SK-N-SH (cell line): Measurements from ENCODE around the gene IGFL4. TPM values are rescaled to one million over a fixed set of nuclear protein-coding genes. Genes with fewer than 3 reads are reported as not detected.

Source experiments
- CTCF ChIA-PET: fragments of 300-600, 350-600 bp; formaldehyde crosslinking; extraction: SDS; loops from one replicate; lab custom pipeline; 2021; lab: Yijun Ruan, JAX
- POLR2A ChIA-PET: fragments of 350-600 bp; sonication (Branson Sonifier 250); formaldehyde crosslinking; extraction: SDS; loops from one replicate; lab custom pipeline; 2020; ENCODE audit warnings: antibody characterized with exemption, inconsistent platforms; lab: Yijun Ruan, JAX
- DNase-seq: peaks from one replicate; pipeline ENCODE4 v3.0.0; 2012
- H2AFZ ChIP-seq: fragments of 200-600 bp; sonication (generic); 2 replicates; pipeline ENCODE4 v1.8.1; 2016; ENCODE audit warnings: antibody characterized with exemption, mild to moderate bottlenecking, low read depth
- H3F3A ChIP-seq: fragments of 200-600 bp; sonication (generic); replicated peaks from 2 replicates; pipeline ENCODE3; 2016; ENCODE audit warnings: antibody characterized with exemption, mild to moderate bottlenecking; ENCODE audit not compliant: insufficient read depth
- H3K27ac ChIP-seq, 2 experiments: fragments of 200-500 bp in 1 of 2; fragments of 200-600 bp in 1 of 2; sonication (Bioruptor generic) in 1 of 2; sonication (generic), shearing (Covaris generic) in 1 of 2; 2 replicates each; pipeline versions ENCODE4 v1.5.1 to v1.6.1; 2014 to 2016; ENCODE audit warnings: low read depth in 2 of 2, inconsistent platforms in 1 of 2, low read length in 1 of 2, mild to moderate bottlenecking in 1 of 2, mixed read lengths in 1 of 2
- H3K27me3 ChIP-seq: fragments of 200-600 bp; sonication (generic), shearing (Covaris generic); 2 replicates; pipeline ENCODE4 v1.6.1; 2016; ENCODE audit warnings: mixed run types; ENCODE audit not compliant: insufficient read depth
- H3K36me3 ChIP-seq, 2 experiments: fragments of 200-500 bp in 1 of 2; fragments of 200-600 bp in 1 of 2; sonication (Bioruptor generic) in 1 of 2; sonication (generic) in 1 of 2; replicated peaks in 1 of 2; 2 replicates each; pipeline versions ENCODE3 to v1.5.1; 2014 to 2016; ENCODE audit warnings: low read length in 1 of 2, mild to moderate bottlenecking in 1 of 2; ENCODE audit not compliant: insufficient read depth in 2 of 2, control insufficient read depth in 1 of 2
- H3K4me1 ChIP-seq, 2 experiments: fragments of 200-500 bp in 1 of 2; fragments of 200-600 bp in 1 of 2; sonication (Bioruptor generic) in 1 of 2; sonication (generic), shearing (Covaris generic) in 1 of 2; 2 replicates each; pipeline versions ENCODE4 v1.5.1 to v1.6.1; 2014 to 2016; ENCODE audit warnings: low read depth in 1 of 2, low read length in 1 of 2, mixed run types in 1 of 2; ENCODE audit not compliant: insufficient read depth in 2 of 2, control insufficient read depth in 1 of 2
- H3K4me2 ChIP-seq: fragments of 200-600 bp; sonication (generic), shearing (Covaris generic); 2 replicates; pipeline ENCODE4 v1.6.1; 2017; ENCODE audit warnings: mixed run types
- H3K4me3 ChIP-seq, 2 experiments: fragments of 200-500 bp in 1 of 2; fragments of 200-600 bp in 1 of 2; sonication (Bioruptor generic) in 1 of 2; sonication (generic), shearing (Covaris generic) in 1 of 2; 2 replicates each; pipeline versions ENCODE4 v1.5.1 to v1.8.1; 2014 to 2016; ENCODE audit warnings: low read depth in 2 of 2, inconsistent platforms in 1 of 2, low read length in 1 of 2, mild to moderate bottlenecking in 1 of 2, mixed read lengths in 1 of 2, moderate library complexity in 1 of 2
- H3K79me2 ChIP-seq: fragments of 200-600 bp; sonication (generic); 2 replicates; pipeline ENCODE4 v1.8.1; 2017; ENCODE audit warnings: mild to moderate bottlenecking; ENCODE audit not compliant: insufficient read depth
- H3K9ac ChIP-seq: fragments of 200-600 bp; sonication (generic); 2 replicates; pipeline ENCODE4 v1.6.1; 2017; ENCODE audit warnings: mixed run types
- H3K9me2 ChIP-seq: fragments of 200-600 bp; sonication (generic); 2 replicates; pipeline ENCODE4 v1.6.1; 2017; ENCODE audit warnings: mixed run types
- H3K9me3 ChIP-seq: fragments of 200-600 bp; sonication (generic); 2 replicates; pipeline ENCODE4 v1.6.1; 2017; ENCODE audit warnings: mixed run types, mild to moderate bottlenecking, moderate library complexity
- H4K20me1 ChIP-seq: fragments of 200-600 bp; sonication (generic); 2 replicates; pipeline ENCODE4 v1.6.1; 2017; ENCODE audit warnings: mild to moderate bottlenecking, mixed run types; ENCODE audit not compliant: insufficient read depth
- EZH2phosphoT487 ChIP-seq: fragments of 200-600 bp; sonication (generic); IDR thresholded peaks from 2 replicates; pipeline ENCODE4 v1.6.1; 2017; ENCODE audit warnings: low read depth, mixed run types, mild to moderate bottlenecking, antibody characterized with exemption, moderate library complexity, borderline replicate concordance
- IRF3 ChIP-seq: fragments of 150-350 bp; IDR thresholded peaks from 2 replicates; pipeline ENCODE4 v1.6.1; 2016; ENCODE audit warnings: mild to moderate bottlenecking, low read depth, low read length
- JUND ChIP-seq: IDR thresholded peaks from 2 replicates; pipeline ENCODE4 v1.4.0; 2012
- MEF2A ChIP-seq: IDR thresholded peaks from 2 replicates; pipeline ENCODE4 v1.4.0; 2012; ENCODE audit warnings: low read depth, borderline replicate concordance
- MXI1 ChIP-seq: IDR thresholded peaks from 2 replicates; pipeline ENCODE4 v1.6.1; 2012; ENCODE audit warnings: mild to moderate bottlenecking, low read depth, low read length, improper control_type of control experiment
- NFIC ChIP-seq: IDR thresholded peaks from 2 replicates; pipeline ENCODE4 v1.4.0; 2012; ENCODE audit warnings: borderline replicate concordance
- PBX3 ChIP-seq: IDR thresholded peaks from 2 replicates; pipeline ENCODE4; 2012
- RCOR1 ChIP-seq: fragments of 150-350 bp; IDR thresholded peaks from 2 replicates; pipeline ENCODE4 v1.6.1; 2017; ENCODE audit warnings: antibody characterized with exemption, low read length
- REST ChIP-seq: IDR thresholded peaks from 2 replicates; pipeline ENCODE4 v1.6.1; 2012; ENCODE audit warnings: mild to moderate bottlenecking, low read depth, low read length, moderate library complexity
- RFX5 ChIP-seq: IDR thresholded peaks from 2 replicates; pipeline ENCODE4 v1.6.1; 2012; ENCODE audit warnings: mild to moderate bottlenecking, improper control_type of control experiment, low read length
- SMC3 ChIP-seq: IDR thresholded peaks from 2 replicates; pipeline ENCODE4 v1.6.1; 2012; ENCODE audit warnings: low read depth, low read length, improper control_type of control experiment
- TAF1 ChIP-seq: IDR thresholded peaks from 2 replicates; pipeline ENCODE4 v1.6.1; 2012; ENCODE audit warnings: low read depth, mild to moderate bottlenecking, low read length, moderate library complexity, borderline replicate concordance
- TCF12 ChIP-seq: IDR thresholded peaks from 2 replicates; pipeline ENCODE4 v1.4.0; 2012
- TEAD4 ChIP-seq: IDR thresholded peaks from 2 replicates; pipeline ENCODE4 v1.4.0; 2012; ENCODE audit warnings: mild to moderate bottlenecking, borderline replicate concordance; ENCODE audit not compliant: insufficient read depth
- WGBS: methylation state at CpG from one replicate; pipeline ENCODE4 v1.1.6; 2017; ENCODE audit warnings: low lambda C conversion rate; 5-methylcytosine and 5-hydroxymethylcytosine counted together
- polyA plus RNA-seq, 3 experiments: library from polyadenylated mRNA; depleted of rRNA; stranded (reverse); fragments of >200 nt; gene quantifications; 2 replicates each; pipeline ENCODE4 v1.2.3, GENCODE V29; 2012
- TF ChIP-seq, protein P1 (sequence below): fragments of 150-350 bp; IDR thresholded peaks from 2 replicates; pipeline ENCODE4 v1.6.1; 2017; ENCODE audit warnings: antibody characterized with exemption, low read length, low read depth, borderline replicate concordance

Gene IGFL4
- polyA plus RNA-seq, 1 of the 3 experiments (the other 2 are of a cell fraction) = not detected

DNA sequence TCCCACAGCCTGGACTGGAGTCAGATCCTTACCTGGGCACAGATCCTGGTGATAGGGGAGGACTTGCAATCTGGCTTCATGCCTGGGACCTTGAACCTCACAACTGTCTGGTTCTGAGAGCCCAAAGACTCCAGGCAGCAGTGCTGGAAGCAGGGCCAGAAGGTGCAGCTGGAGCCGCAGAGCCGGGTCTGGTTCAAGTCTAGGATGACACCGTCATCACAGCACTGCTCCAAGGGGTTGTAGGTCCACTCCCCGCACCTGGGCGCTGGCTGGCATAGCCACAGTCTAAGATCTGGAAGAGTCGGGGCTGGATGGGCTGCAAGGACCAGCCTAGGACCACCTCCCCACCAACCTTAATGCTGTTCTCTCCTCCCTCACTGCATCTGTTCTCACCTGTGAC, 677 bp downstream of the IGFL4 start:
- H3K27me3 ChIP-seq = peaks cover 66% of the 10 kb centered on the region; the same call in 1 of the 2 replicates
- H4K20me1 ChIP-seq = no peaks in the 10 kb centered on the region
- H3K36me3 ChIP-seq = no peaks in the 10 kb centered on the region
- H3K4me3 ChIP-seq = no peak overlapping the region
- H3K4me2 ChIP-seq = no peak overlapping the region
- no peak for DNase-seq
- no peak overlapping the region for H3K9ac ChIP-seq
- 21% methylated on average over 2 of the region's 6 CpGs for WGBS
- TF ChIP-seq MXI1 (no peak), JUND (no peak), REST (no peak), NFIC (no peak), MEF2A (no peak), IRF3 (no peak), TAF1 (no peak)
- H3K79me2 ChIP-seq = no peaks in the 10 kb centered on the region
- no peak overlapping the region for H2AFZ ChIP-seq
- no peaks in the 10 kb centered on the region for H3K9me2 ChIP-seq
- H3K27ac ChIP-seq = no peak overlapping the region
- no peaks in the 10 kb centered on the region for H3F3A ChIP-seq
- POLR2A ChIA-PET = no interaction called here
- CTCF ChIA-PET = interaction anchor here (1.5 to 2.1 kb wide), 5 partner anchors 11 to 225 kb away, joined by 4 to 27 read pairs (median 8); no protein-coding TSS in a partner anchor
- no peaks in the 10 kb centered on the region; a peak in 1 of 4 replicates for H3K4me1 ChIP-seq
- no peaks in the 10 kb centered on the region for H3K9me3 ChIP-seq

GRCh38 chr19:46036744-46037128, 4.1 kb downstream of the IGFL4 start:
- Histone ChIP-seq H3K27ac (no peak overlapping the region), H2AFZ (no peak overlapping the region), H4K20me1 (no peaks in the 10 kb centered on the region), H3K4me1 (no peaks in the 10 kb centered on the region; a peak in 1 of 4 replicates), H3K9me2 (no peaks in the 10 kb centered on the region), H3K9ac (no peak overlapping the region), H3K27me3 (peaks cover 50% of the 10 kb centered on the region; the same call in 1 of the 2 replicates), H3K4me2 (no peak overlapping the region), H3K36me3 (no peaks in the 10 kb centered on the region), H3K9me3 (no peaks in the 10 kb centered on the region), H3K79me2 (no peaks in the 10 kb centered on the region), H3K4me3 (no peak overlapping the region), H3F3A (no peaks in the 10 kb centered on the region)
- DNase-seq = no peak
- ChIA-PET POLR2A (no interaction called here), CTCF (interaction anchor here (0.6 to 1.6 kb wide), 6 partner anchors 8 to 152 kb away, joined by 3 to 5 read pairs (median 4); no protein-coding TSS in a partner anchor)
- WGBS = 7% methylated on average over 2 of the region's 3 CpGs
- TF ChIP-seq EZH2phosphoT487 = no peak
- no peak for TF ChIP-seq RCOR1
- no peak for TF ChIP-seq NFIC
- no peak for TF ChIP-seq JUND
- TF ChIP-seq, protein P1, sequence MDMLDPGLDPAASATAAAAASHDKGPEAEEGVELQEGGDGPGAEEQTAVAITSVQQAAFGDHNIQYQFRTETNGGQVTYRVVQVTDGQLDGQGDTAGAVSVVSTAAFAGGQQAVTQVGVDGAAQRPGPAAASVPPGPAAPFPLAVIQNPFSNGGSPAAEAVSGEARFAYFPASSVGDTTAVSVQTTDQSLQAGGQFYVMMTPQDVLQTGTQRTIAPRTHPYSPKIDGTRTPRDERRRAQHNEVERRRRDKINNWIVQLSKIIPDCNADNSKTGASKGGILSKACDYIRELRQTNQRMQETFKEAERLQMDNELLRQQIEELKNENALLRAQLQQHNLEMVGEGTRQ = no peak
- no peak for TF ChIP-seq TCF12
- TF ChIP-seq SMC3 = no peak
- no peak for TF ChIP-seq REST
- TF ChIP-seq RFX5 = no peak
- TF ChIP-seq MXI1 = no peak
- no peak for TF ChIP-seq PBX3
- TF ChIP-seq TEAD4 = no peak
